PC-9 (cell line): ENCODE results near the gene DIPK2B. TPM values are rescaled to one million over a fixed set of nuclear protein-coding genes. Genes with fewer than 3 reads are reported as not detected.

Experiments
- BruUV-seq: library from RNA; stranded (reverse); fragments of 400-500 nt; replicated peaks from 2 replicates; lab custom pipeline; 2021; lab: Mats Ljungman, UMichigan
- CTCF ChIA-PET: fragments of 300-600 bp; sonication (Branson Sonifier 250); formaldehyde crosslinking; loops from one replicate; lab custom pipeline; 2022; ENCODE audit warnings: antibody characterized with exemption; lab: Charles Lee
- POLR2A ChIA-PET: fragments of 300-600 bp; sonication (Branson Sonifier 250); formaldehyde crosslinking; loops from one replicate; lab custom pipeline; 2022; ENCODE audit warnings: antibody characterized with exemption; ENCODE audit not compliant: unreplicated experiment; lab: Charles Lee
- DNase-seq, 2 experiments: peaks; one replicate each; pipeline versions ENCODE4 v3.0.0 to v3.0.0-alpha.2; 2015 to 2022; ENCODE audit warnings: mixed read lengths in 1 of 2
- H2AFZ ChIP-seq: fragments of 200-600 bp; sonication (generic); 2 replicates; pipeline ENCODE4 v1.8.1; 2017; ENCODE audit warnings: antibody characterized with exemption
- H3F3A ChIP-seq: fragments of 200-600 bp; sonication (generic); 2 replicates; pipeline ENCODE4 v1.8.1; 2017; ENCODE audit warnings: antibody characterized with exemption, mild to moderate bottlenecking, low read depth; ENCODE audit not compliant: insufficient read depth
- H3K27ac ChIP-seq: fragments of 200-600 bp; sonication (generic); 2 replicates; pipeline ENCODE4 v1.6.1; 2016; ENCODE audit warnings: mixed run types
- H3K27me3 ChIP-seq: fragments of 200-600 bp; sonication (generic); 2 replicates; pipeline ENCODE4 v1.6.1; 2016; ENCODE audit warnings: low read depth, mixed run types; ENCODE audit not compliant: insufficient read depth
- H3K36me3 ChIP-seq: fragments of 200-600 bp; sonication (generic); 2 replicates; pipeline ENCODE4 v1.6.1; 2016; ENCODE audit warnings: low read depth, mixed run types
- H3K4me1 ChIP-seq: fragments of 200-600 bp; sonication (generic); replicated peaks from 2 replicates; pipeline ENCODE4 v1.6.1; 2016; ENCODE audit warnings: mixed run types; ENCODE audit not compliant: insufficient read depth
- H3K4me2 ChIP-seq: fragments of 200-600 bp; sonication (generic); 2 replicates; pipeline ENCODE4 v1.6.1; 2017; ENCODE audit warnings: mixed run types
- H3K4me3 ChIP-seq: fragments of 200-600 bp; sonication (generic); 2 replicates; pipeline ENCODE4 v1.6.1; 2016; ENCODE audit warnings: mixed run types
- H3K79me2 ChIP-seq: fragments of 200-600 bp; sonication (generic); 2 replicates; pipeline ENCODE4 v1.6.1; 2017; ENCODE audit warnings: low read depth, mixed run types
- H3K9me2 ChIP-seq: fragments of 200-600 bp; sonication (generic); 2 replicates; pipeline ENCODE4 v1.8.1; 2017; ENCODE audit warnings: mild to moderate bottlenecking; ENCODE audit not compliant: insufficient read depth
- H3K9me3 ChIP-seq: fragments of 200-600 bp; sonication (generic); 2 replicates; pipeline ENCODE4 v1.8.1; 2016; ENCODE audit warnings: low read depth; ENCODE audit not compliant: insufficient read depth
- H4K20me1 ChIP-seq: fragments of 200-600 bp; sonication (generic); 2 replicates; pipeline ENCODE4 v1.8.1; 2017; ENCODE audit not compliant: insufficient read depth
- CTCF ChIP-seq: fragments of 200-600 bp; sonication (generic); conservative IDR thresholded peaks from 2 replicates; pipeline ENCODE4 v1.6.1; 2017; ENCODE audit warnings: mixed run types, antibody characterized with exemption, mild to moderate bottlenecking, moderate library complexity
- EZH2 ChIP-seq: fragments of 200-600 bp; sonication (generic); IDR thresholded peaks from 2 replicates; pipeline ENCODE4 v1.8.0; 2017; ENCODE audit warnings: antibody characterized with exemption, low read depth
- intact Hi-C: fragments of 100-400 bp; cut with micrococcal nuclease; formaldehyde crosslinking; loops from one replicate; pipeline ENCODE4 v1.10.0; 2022; ENCODE audit not compliant: unreplicated experiment
- total RNA-seq: library from RNA; stranded (reverse); gene quantifications from 2 replicates; pipeline ENCODE4 v1.2.3, GENCODE V29; 2021

Gene DIPK2B
- total RNA-seq, 1 experiment from 2014 or later: not detected

GRCh38 chrX:45202171-45202570 is 1.5 kb upstream of the DIPK2B start:
- Histone ChIP-seq H3K79me2 (no peaks in the 10 kb centered on the region), H4K20me1 (no peaks in the 10 kb centered on the region), H3K4me2 (no peak overlapping the region), H3K27ac (no peak overlapping the region), H3K4me1 (no peaks in the 10 kb centered on the region), H3K27me3 (no peaks in the 10 kb centered on the region), H3K9me3 (no peaks in the 10 kb centered on the region), H3F3A (no peaks in the 10 kb centered on the region), H3K9me2 (no peaks in the 10 kb centered on the region), H3K4me3 (no peak overlapping the region), H2AFZ (no peak overlapping the region), H3K36me3 (no peaks in the 10 kb centered on the region)
- ChIA-PET POLR2A (no interaction called here), CTCF (no interaction called here)
- DNase-seq: no peak
- TF ChIP-seq CTCF: no peak
- no peak for TF ChIP-seq EZH2
- no TSS peak for BruUV-seq
- intact Hi-C loops: no loop called here

- no peaks in the 10 kb centered on the region for H3K36me3 ChIP-seq
- H2AFZ ChIP-seq: no peak overlapping the region
- no peaks in the 10 kb centered on the region for H3K4me1 ChIP-seq
- no peak overlapping the region for H3K4me3 ChIP-seq
- H3K27ac ChIP-seq: no peak overlapping the region
- H3K4me2 ChIP-seq: no peak overlapping the region
- CTCF ChIA-PET: no interaction called here
- POLR2A ChIA-PET: no interaction called here
- H3K27me3 ChIP-seq: no peaks in the 10 kb centered on the region
- H4K20me1 ChIP-seq: no peaks in the 10 kb centered on the region
- BruUV-seq: no TSS peak
- intact Hi-C loops: no loop called here
- TF ChIP-seq CTCF (no peak), EZH2 (no peak)
- no peaks in the 10 kb centered on the region for H3K9me2 ChIP-seq
- no peaks in the 10 kb centered on the region for H3F3A ChIP-seq
- DNase-seq: no peak
- no peaks in the 10 kb centered on the region for H3K9me3 ChIP-seq
- no peaks in the 10 kb centered on the region for H3K79me2 ChIP-seq
These were observed 2.0 kb downstream of the DIPK2B start for GRCh38 chrX:45198706-45199105.

- intact Hi-C loops: no loop called here
- TF ChIP-seq EZH2 (no peak), CTCF (no peak)
- H3K9me2 ChIP-seq: no peaks in the 10 kb centered on the region
- H3K27me3 ChIP-seq: no peaks in the 10 kb centered on the region
- ChIA-PET POLR2A (no interaction called here), CTCF (no interaction called here)
- no peaks in the 10 kb centered on the region for H3F3A ChIP-seq
- H4K20me1 ChIP-seq: no peaks in the 10 kb centered on the region
- no TSS peak for BruUV-seq
- no peak overlapping the region for H3K4me2 ChIP-seq
- H3K9me3 ChIP-seq: no peaks in the 10 kb centered on the region
- no peak overlapping the region for H2AFZ ChIP-seq
- H3K4me1 ChIP-seq: no peaks in the 10 kb centered on the region
- no peaks in the 10 kb centered on the region for H3K36me3 ChIP-seq
- DNase-seq: no peak
- no peak overlapping the region for H3K27ac ChIP-seq
- no peak overlapping the region for H3K4me3 ChIP-seq
- no peaks in the 10 kb centered on the region for H3K79me2 ChIP-seq
These were observed 2.4 kb downstream of the DIPK2B start for GRCh38 chrX:45198301-45198700.
